MM.1S (cell line): ENCODE data around the gene AEN.

Source experiments
- EZH2phosphoT487 ChIP-seq: fragments of 300-600 bp; sonication (generic); IDR thresholded peaks from 2 replicates; pipeline ENCODE4 v1.6.1; 2018; ENCODE audit warnings: antibody characterized with exemption, low read length
- TF ChIP-seq, protein P1 (sequence below): fragments of 300-600 bp; sonication (generic); IDR thresholded peaks from 2 replicates; pipeline ENCODE4 v1.5.1; 2016; ENCODE audit warnings: antibody characterized with exemption, low read length, mixed read lengths

DNA sequence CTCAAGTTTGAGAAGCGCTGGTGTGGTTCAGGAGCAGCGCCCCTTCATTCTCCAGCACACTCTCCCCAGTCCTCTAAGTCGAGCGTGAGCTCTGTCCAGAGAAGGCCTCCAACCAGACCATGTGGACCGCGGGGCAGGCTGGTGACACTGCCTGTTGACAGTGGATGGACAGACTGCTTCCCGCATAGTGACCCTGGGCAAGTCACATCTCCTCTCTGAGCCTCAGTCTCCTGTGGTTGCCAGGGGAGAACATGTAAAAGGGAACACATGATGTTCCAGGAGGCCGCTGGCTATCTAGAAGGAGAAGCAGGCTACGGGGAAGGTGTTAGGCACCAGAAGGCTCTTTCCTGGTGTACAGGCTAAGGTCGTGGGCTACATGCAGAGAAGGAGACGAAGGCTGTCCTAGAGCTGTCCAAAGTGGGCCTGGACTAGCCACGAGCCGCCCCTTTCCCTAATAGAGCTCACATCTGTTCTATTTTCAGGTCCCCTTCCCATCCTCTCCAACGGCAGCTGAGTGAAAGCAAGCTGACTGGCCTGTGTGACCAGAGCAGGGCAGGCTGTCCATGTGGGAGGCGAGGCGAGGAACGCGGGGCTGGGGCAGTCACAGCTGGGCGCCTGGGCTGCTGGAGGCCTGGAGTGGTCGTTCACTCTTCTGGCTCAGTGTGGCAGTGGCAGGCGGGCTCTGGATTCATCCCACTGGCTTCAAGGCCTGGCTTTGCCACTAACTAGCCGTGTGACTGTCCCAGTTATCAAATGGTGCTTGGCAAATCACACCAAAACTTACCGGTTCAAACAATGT lies 28.8 kb downstream of the AEN start:
- TF ChIP-seq, protein P1, sequence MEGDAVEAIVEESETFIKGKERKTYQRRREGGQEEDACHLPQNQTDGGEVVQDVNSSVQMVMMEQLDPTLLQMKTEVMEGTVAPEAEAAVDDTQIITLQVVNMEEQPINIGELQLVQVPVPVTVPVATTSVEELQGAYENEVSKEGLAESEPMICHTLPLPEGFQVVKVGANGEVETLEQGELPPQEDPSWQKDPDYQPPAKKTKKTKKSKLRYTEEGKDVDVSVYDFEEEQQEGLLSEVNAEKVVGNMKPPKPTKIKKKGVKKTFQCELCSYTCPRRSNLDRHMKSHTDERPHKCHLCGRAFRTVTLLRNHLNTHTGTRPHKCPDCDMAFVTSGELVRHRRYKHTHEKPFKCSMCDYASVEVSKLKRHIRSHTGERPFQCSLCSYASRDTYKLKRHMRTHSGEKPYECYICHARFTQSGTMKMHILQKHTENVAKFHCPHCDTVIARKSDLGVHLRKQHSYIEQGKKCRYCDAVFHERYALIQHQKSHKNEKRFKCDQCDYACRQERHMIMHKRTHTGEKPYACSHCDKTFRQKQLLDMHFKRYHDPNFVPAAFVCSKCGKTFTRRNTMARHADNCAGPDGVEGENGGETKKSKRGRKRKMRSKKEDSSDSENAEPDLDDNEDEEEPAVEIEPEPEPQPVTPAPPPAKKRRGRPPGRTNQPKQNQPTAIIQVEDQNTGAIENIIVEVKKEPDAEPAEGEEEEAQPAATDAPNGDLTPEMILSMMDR = no peak
- TF ChIP-seq EZH2phosphoT487 = no peak
